GM12873 (cell line): ENCODE measurements around the gene CYSTM1.
A peak's percentile ranks its signal among the peaks of the same experiment; 100 is the strongest.

Source experiments
- TF ChIP-seq, protein P1 (sequence below): IDR thresholded peaks from 2 replicates; pipeline ENCODE4 v1.5.1; 2012; ENCODE audit warnings: low read depth, mild to moderate bottlenecking, moderate library complexity, low read length, control low read depth; ENCODE audit not compliant: insufficient read depth; ENCODE audit errors: missing control alignments

Gene CYSTM1

DNA sequence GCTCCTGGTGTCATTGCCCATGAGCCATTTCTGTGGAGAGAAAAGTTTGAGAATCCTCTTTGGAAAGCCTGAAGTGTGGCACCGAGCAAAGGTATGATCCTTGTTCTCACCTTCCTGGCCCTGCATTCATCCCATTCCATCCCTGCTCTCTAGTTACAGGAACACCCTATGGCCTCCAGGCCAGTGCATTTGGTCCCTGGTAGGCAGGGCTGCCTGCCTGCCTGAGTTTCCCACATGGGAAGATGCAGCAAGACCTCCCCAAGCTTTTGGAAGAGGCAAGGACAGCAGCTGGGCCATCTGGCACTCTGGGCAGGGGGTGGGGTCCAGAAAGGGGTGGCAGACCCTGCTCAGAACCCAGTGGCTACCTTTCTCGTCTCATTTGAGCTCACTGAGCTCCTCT lies 24.8 kb upstream of the CYSTM1 start:
- TF ChIP-seq, protein P1, sequence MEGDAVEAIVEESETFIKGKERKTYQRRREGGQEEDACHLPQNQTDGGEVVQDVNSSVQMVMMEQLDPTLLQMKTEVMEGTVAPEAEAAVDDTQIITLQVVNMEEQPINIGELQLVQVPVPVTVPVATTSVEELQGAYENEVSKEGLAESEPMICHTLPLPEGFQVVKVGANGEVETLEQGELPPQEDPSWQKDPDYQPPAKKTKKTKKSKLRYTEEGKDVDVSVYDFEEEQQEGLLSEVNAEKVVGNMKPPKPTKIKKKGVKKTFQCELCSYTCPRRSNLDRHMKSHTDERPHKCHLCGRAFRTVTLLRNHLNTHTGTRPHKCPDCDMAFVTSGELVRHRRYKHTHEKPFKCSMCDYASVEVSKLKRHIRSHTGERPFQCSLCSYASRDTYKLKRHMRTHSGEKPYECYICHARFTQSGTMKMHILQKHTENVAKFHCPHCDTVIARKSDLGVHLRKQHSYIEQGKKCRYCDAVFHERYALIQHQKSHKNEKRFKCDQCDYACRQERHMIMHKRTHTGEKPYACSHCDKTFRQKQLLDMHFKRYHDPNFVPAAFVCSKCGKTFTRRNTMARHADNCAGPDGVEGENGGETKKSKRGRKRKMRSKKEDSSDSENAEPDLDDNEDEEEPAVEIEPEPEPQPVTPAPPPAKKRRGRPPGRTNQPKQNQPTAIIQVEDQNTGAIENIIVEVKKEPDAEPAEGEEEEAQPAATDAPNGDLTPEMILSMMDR, result no peak

- TF ChIP-seq, protein P1, result no peak
Measured at GRCh38 chr5:140151144-140152021, 23.6 kb upstream of the CYSTM1 start.

DNA sequence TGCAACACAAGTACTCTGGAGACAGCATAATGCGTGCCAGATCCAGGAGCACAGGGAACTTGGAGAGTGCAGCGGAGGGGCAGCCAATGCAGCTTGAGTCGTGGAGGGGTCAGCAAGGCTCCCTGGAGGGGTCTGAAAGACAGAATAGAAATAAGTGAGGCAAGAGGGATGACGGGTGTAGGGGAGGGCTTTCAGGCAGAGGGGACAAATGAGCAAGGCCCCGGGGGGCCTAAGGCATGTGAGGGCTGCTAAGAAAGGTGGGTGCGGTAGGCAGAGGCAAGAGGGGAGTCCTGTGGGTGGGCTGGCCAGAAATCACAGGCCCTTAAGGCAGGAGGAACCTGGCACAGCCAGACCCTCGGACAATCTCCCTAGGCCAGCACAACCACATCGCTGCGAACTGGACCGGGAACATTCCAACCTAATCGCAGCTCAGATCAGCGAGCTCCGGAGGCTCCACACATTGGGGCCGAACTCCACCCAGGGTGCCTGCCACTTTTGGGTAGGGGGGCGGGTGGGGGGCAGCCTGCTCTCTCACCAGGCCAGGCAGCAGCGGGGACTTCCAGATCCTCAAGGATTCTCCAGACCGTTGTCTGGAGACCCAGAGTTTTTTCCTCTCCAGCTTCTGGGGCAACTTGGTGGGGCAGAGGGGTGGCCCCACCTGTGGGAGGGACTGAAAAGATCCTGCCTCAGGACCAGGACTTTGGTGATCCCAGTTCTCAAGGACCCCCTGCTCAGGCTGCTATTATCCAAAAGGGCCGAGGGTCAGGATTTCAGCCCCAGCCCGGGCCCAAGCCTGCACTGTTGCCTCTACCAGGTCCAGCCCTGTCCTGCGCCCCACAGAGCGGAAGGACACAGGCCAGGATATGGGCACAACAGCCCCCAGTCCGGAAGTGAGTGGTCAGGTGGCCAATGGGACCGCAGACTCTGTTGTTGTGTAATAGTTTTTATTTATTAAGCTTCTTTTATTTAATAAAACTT lies 22.7 kb upstream of the CYSTM1 start:
- TF ChIP-seq, protein P1, result no peak

GRCh38 chr5:140153255-140153654 lies 21.7 kb upstream of the CYSTM1 start:
- TF ChIP-seq, protein P1, result no peak

- TF ChIP-seq, protein P1, result no peak
Measured at GRCh38 chr5:140153905-140154304, 21.1 kb upstream of the CYSTM1 start.

GRCh38 chr5:140157032-140157781 lies 17.8 kb upstream of the CYSTM1 start:
- TF ChIP-seq, protein P1, result peak; percentile 79
